Osteocyte (in vitro differentiated cells): ENCODE measurements around the gene PTPRN2. TPM values are rescaled to one million over a fixed set of nuclear protein-coding genes. Genes with fewer than 3 reads are reported as not detected.

ENCODE experiments used
- DNase-seq: peaks from one replicate; pipeline ENCODE4 v3.0.0; 2021; ENCODE audit warnings: mixed read lengths; ENCODE audit not compliant: unreplicated experiment; ENCODE audit errors: extremely low spot score
- H3K27ac Mint-ChIP-seq: one replicate; pipeline ENCODE4 v1.8.0; 2021; ENCODE audit warnings: mild to moderate bottlenecking, mixed read lengths; ENCODE audit not compliant: unreplicated experiment
- H3K27me3 Mint-ChIP-seq: one replicate; pipeline ENCODE4 v1.8.0; 2021; ENCODE audit warnings: mixed read lengths; ENCODE audit not compliant: unreplicated experiment
- H3K36me3 Mint-ChIP-seq: one replicate; pipeline ENCODE4 v1.8.0; 2021; ENCODE audit warnings: mixed read lengths; ENCODE audit not compliant: unreplicated experiment
- H3K4me1 Mint-ChIP-seq: one replicate; pipeline ENCODE4 v1.8.0; 2021; ENCODE audit warnings: mixed read lengths; ENCODE audit not compliant: unreplicated experiment
- H3K4me3 Mint-ChIP-seq: one replicate; pipeline ENCODE4 v1.8.0; 2021; ENCODE audit warnings: mild to moderate bottlenecking, moderate library complexity, mixed read lengths; ENCODE audit not compliant: unreplicated experiment
- H3K9me3 Mint-ChIP-seq: one replicate; pipeline ENCODE4 v1.8.0; 2021; ENCODE audit warnings: mixed read lengths; ENCODE audit not compliant: unreplicated experiment
- total RNA-seq: library from RNA; stranded (reverse); gene quantifications from 2 replicates; pipeline ENCODE4 v1.2.1, GENCODE V29; 2021
- TF ChIP-seq, protein P1 (sequence below): fragments of 200-600 bp; sonication (generic); IDR thresholded peaks from 2 replicates; pipeline ENCODE4 v1.5.0; 2021; ENCODE audit warnings: antibody characterized with exemption, mild to moderate bottlenecking, moderate library complexity

Gene PTPRN2
- total RNA-seq, 1 donor from 2014 or later: 0.59 TPM

DNA sequence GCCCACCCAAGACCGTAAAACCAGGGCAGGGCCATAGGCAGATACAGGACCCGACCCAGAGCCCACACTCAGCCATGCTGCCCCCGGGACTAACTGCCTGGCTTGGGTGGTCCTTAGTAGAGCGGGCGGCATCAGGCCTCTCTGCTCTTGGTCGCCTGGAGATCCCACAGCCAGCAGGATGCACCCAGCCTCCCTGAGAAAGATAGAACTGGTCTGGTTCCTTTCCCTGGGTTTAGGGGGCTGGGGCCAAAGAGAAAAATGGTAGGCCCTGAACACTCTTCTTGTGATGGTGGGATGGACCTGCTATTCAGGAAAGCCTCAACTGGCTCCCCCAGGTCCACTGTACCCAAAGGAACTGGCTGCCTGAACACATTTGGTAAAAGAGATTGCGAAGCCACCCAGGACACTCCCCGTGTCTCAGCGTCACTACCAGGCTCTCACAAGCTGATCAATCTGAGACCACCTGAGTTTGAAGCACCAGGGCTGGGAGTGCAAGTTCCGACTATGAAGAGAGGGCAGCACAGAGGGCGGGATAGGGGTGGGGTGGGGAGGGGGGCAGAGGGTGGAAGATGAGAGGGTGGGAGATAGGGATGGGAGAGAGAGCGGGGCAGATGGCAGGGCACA is 659.3 kb downstream of the PTPRN2 start:
- H3K9me3 Mint-ChIP-seq: peaks cover 35% of the 10 kb centered on the region
- no peaks in the 10 kb centered on the region for H3K27me3 Mint-ChIP-seq
- TF ChIP-seq, protein P1, sequence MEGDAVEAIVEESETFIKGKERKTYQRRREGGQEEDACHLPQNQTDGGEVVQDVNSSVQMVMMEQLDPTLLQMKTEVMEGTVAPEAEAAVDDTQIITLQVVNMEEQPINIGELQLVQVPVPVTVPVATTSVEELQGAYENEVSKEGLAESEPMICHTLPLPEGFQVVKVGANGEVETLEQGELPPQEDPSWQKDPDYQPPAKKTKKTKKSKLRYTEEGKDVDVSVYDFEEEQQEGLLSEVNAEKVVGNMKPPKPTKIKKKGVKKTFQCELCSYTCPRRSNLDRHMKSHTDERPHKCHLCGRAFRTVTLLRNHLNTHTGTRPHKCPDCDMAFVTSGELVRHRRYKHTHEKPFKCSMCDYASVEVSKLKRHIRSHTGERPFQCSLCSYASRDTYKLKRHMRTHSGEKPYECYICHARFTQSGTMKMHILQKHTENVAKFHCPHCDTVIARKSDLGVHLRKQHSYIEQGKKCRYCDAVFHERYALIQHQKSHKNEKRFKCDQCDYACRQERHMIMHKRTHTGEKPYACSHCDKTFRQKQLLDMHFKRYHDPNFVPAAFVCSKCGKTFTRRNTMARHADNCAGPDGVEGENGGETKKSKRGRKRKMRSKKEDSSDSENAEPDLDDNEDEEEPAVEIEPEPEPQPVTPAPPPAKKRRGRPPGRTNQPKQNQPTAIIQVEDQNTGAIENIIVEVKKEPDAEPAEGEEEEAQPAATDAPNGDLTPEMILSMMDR: no peak
- no peak for DNase-seq
- no peaks in the 10 kb centered on the region for H3K4me1 Mint-ChIP-seq
- no peaks in the 10 kb centered on the region for H3K36me3 Mint-ChIP-seq
- H3K27ac Mint-ChIP-seq: no peak overlapping the region
- H3K4me3 Mint-ChIP-seq: no peak overlapping the region

DNA sequence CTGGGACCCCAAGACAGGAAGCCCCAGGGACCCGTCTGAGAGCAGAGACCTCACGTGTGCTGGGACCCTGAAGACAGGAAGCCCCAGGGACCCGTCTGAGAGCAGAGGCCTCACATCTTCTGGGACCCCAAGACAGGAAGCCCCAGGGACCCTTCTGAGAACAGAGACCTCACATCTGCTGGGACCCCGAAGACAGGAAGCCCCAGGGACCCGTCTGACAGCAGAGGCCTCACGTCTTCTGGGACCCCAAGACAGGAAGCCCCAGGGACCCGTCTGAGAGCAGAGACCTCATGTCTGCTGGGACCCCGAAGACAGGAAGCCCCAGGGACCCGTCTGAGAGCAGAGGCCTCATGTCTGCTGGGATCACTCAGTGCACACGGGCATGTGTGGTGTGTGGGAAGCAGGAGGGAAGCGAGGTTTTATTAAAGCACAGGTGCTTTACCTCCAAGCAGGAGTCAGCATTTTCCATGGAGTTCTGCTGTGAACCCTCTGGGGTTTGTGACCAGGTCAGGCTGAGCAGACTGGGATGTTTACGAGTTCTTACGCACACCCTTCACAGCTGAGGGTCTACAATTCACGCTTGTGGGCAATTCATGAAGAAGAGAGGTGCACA is 660.2 kb downstream of the PTPRN2 start:
- DNase-seq: no peak
- Mint-ChIP-seq H3K27me3 (no peaks in the 10 kb centered on the region), H3K9me3 (peaks cover 37% of the 10 kb centered on the region), H3K27ac (no peak overlapping the region), H3K4me3 (no peak overlapping the region), H3K36me3 (no peaks in the 10 kb centered on the region), H3K4me1 (no peaks in the 10 kb centered on the region)
- TF ChIP-seq, protein P1: no peak

DNA sequence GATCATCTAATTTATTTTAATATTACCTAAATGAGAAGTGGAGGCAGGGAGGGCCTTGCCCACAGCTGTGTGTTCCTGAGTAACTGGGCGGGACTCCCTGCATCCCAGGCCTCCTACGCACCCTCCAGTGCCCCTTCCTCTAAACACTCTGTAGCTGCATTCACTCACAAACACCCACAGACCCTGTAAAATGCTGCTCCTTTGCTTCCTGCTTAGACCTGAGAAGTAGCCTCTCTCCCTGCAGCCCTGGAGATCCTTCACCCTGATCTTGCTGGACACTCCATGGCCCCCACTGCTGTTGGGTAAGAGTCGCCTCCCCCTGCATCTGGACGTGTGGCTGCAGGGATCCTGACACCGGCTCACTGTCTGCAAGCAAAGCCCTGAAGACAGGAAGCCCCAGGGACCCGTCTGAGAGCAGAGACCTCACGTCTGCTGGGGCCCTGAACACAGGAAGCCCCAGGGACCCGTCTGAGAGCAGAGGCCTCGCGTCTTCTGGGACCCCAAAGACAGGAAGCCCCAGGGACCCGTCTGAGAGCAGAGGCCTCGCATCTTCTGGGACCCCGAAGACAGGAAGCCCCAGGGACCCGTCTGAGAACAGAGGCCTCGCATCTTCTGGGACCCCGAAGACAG is 661.0 kb downstream of the PTPRN2 start:
- no peaks in the 10 kb centered on the region for H3K4me1 Mint-ChIP-seq
- no peak overlapping the region for H3K4me3 Mint-ChIP-seq
- TF ChIP-seq, protein P1: no peak
- H3K27me3 Mint-ChIP-seq: no peaks in the 10 kb centered on the region
- no peaks in the 10 kb centered on the region for H3K36me3 Mint-ChIP-seq
- peaks cover 35% of the 10 kb centered on the region for H3K9me3 Mint-ChIP-seq
- no peak overlapping the region for H3K27ac Mint-ChIP-seq
- DNase-seq: no peak

DNA sequence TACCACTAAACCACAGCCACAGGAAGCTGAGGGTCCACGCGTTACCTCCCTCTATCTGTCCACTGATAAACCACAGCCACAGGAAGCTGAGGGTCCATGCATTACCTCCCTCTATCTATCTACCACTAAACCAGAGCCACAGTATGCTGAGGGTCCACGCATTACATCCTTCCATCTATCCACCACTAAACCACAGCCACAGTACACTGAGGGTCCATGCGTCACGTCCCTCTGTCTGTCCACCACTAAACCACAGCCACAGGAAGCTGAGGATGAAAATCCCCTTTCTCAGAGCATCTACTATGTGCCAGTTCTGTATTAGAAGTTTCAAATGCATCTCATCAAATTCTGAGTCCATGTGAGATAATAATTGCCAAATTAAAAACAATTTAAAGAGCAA is 661.5 kb downstream of the PTPRN2 start:
- no peak for DNase-seq
- H3K27me3 Mint-ChIP-seq: no peaks in the 10 kb centered on the region
- no peaks in the 10 kb centered on the region for H3K4me1 Mint-ChIP-seq
- H3K9me3 Mint-ChIP-seq: peaks cover 33% of the 10 kb centered on the region
- H3K4me3 Mint-ChIP-seq: no peak overlapping the region
- H3K27ac Mint-ChIP-seq: no peak overlapping the region
- TF ChIP-seq, protein P1: no peak
- no peaks in the 10 kb centered on the region for H3K36me3 Mint-ChIP-seq

DNA sequence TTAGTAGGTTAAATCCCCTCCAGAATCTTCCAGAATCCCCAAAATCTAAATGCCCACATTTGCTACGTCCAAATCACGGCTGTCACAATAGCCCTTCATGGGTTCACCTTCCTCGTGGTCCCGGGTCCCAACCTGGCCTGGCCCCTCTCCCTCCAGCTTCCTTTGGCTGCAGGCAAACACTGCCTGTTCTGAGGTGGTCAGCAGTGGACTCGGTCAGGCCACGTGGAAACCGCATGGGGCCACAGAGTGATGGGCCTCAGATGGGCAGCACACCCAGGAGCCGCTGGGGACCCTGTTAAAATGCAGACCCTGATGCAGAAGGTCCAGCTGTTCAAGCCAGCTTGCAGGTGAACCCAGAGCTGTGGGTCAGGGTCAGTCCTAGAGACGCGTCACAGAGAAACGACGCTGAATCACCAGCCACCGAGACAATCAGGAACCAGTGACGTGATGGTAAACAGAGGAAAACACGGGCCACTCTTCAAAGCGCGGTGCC is 662.2 kb downstream of the PTPRN2 start:
- TF ChIP-seq, protein P1: no peak
- DNase-seq: no peak
- Mint-ChIP-seq H3K4me3 (no peak overlapping the region), H3K27ac (no peak overlapping the region), H3K9me3 (peaks cover 36% of the 10 kb centered on the region), H3K4me1 (no peaks in the 10 kb centered on the region), H3K27me3 (no peaks in the 10 kb centered on the region), H3K36me3 (no peaks in the 10 kb centered on the region)
